ENCODE data around the gene COPA. TPM values are rescaled to one million over a fixed set of nuclear protein-coding genes. Genes with fewer than 3 reads are reported as not detected.
A peak's percentile ranks its signal among the peaks of the same experiment; 100 is the strongest.

The COPA gene
- polyA plus RNA-seq, 1 of the 3 experiments (the other 2 are of a cell fraction), result 91.4 TPM

DNA sequence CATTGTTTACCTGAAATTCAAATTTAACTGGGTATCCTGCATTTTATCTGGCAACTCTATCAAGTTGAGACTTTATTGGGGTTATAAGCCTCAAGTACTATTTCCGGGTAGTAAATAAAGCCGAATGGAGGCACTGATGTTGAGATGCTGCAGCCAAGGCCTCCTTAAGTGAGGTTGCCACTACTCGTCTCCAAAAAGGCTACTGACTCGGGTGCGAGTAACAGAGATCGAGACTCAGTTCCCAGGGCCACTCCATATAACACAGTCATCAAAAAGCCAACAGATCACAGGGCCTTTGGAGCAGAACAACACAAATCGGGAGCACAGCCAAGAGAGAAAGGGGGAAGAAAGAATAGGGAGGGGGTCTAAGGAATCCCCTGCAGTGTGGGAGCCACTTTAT is 524 bp downstream of the COPA start:
- Histone ChIP-seq H3K27ac (ENCODE audit: low read depth in 2 of 2, low read length in 1 of 2) (peak overlapping the region; percentile 87 to 89), H3F3A (replicated peaks; ENCODE audit: insufficient read depth) (no peaks in the 10 kb centered on the region), H4K20me1 (ENCODE audit: insufficient read depth) (peaks cover 41% of the 10 kb centered on the region), H2AFZ (ENCODE audit: low read depth) (peak overlapping the region; percentile 63), H3K4me1 (ENCODE audit: control insufficient read depth in 1 of 2, insufficient read depth in 2 of 2, low read depth in 1 of 2, low read length in 1 of 2) (peaks cover 5 to 15% of the 10 kb centered on the region in 2 experiments; a peak in 2 of 4 replicates), H3K9me2 (no peaks in the 10 kb centered on the region), H3K4me2 (peak overlapping the region; percentile 83), H3K36me3 (replicated peaks in 1 of 2; ENCODE audit: control insufficient read depth in 1 of 2, insufficient read depth in 2 of 2, low read length in 1 of 2) (peaks cover 46 to 49% of the 10 kb centered on the region in 2 experiments), H3K79me2 (ENCODE audit: insufficient read depth) (peaks cover 88% of the 10 kb centered on the region), H3K9ac (peak overlapping the region; percentile 98), H3K9me3 (no peaks in the 10 kb centered on the region), H3K27me3 (ENCODE audit: insufficient read depth) (no peaks in the 10 kb centered on the region), H3K4me3 (ENCODE audit: low read depth in 2 of 2, low read length in 1 of 2) (peak overlapping the region; percentile 94 to 98)
- WGBS (ENCODE audit: low lambda C conversion rate), result 1% methylated on average over 7 of the region's 7 CpGs
- no peak for DNase-seq
- TF ChIP-seq POLR2AphosphoS5 (IDR thresholded peaks at IDR 0.05; ENCODE audit: low read depth, low read length), result no peak
- TF ChIP-seq, protein P1, sequence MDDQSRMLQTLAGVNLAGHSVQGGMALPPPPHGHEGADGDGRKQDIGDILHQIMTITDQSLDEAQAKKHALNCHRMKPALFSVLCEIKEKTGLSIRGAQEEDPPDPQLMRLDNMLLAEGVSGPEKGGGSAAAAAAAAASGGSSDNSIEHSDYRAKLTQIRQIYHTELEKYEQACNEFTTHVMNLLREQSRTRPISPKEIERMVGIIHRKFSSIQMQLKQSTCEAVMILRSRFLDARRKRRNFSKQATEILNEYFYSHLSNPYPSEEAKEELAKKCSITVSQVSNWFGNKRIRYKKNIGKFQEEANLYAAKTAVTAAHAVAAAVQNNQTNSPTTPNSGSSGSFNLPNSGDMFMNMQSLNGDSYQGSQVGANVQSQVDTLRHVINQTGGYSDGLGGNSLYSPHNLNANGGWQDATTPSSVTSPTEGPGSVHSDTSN (IDR thresholded peaks at IDR 0.05), result no peak
- no peak for TF ChIP-seq NFIC (IDR thresholded peaks at IDR 0.05; ENCODE audit: borderline replicate concordance)
- TF ChIP-seq RXRA (IDR thresholded peaks at IDR 0.05; ENCODE audit: borderline replicate concordance, low read depth), result no peak
- no peak for TF ChIP-seq ELF1 (IDR thresholded peaks at IDR 0.05)
- no peak for TF ChIP-seq CHD2 (IDR thresholded peaks at IDR 0.05; ENCODE audit: low read length, partially characterized antibody)
- TF ChIP-seq, protein P2, sequence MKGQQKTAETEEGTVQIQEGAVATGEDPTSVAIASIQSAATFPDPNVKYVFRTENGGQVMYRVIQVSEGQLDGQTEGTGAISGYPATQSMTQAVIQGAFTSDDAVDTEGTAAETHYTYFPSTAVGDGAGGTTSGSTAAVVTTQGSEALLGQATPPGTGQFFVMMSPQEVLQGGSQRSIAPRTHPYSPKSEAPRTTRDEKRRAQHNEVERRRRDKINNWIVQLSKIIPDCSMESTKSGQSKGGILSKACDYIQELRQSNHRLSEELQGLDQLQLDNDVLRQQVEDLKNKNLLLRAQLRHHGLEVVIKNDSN (IDR thresholded peaks at IDR 0.05; ENCODE audit: borderline replicate concordance, low read depth), result no peak
- TF ChIP-seq, protein P3, sequence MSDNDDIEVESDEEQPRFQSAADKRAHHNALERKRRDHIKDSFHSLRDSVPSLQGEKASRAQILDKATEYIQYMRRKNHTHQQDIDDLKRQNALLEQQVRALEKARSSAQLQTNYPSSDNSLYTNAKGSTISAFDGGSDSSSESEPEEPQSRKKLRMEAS (IDR thresholded peaks at IDR 0.05; ENCODE audit: low read depth), result no peak
- TF ChIP-seq GATA2 (CRISPR knock-in tag; IDR thresholded peaks at IDR 0.05), result no peak
- TF ChIP-seq SMC3 (IDR thresholded peaks at IDR 0.05; ENCODE audit: low read depth, low read length), result no peak
- POLR2A ChIA-PET, result interaction anchor here (0.9 to 1.4 kb wide), 2 partner anchors 12 to 24 kb away, joined by 3 to 5 read pairs; partner anchors contain the start of gene NHLH1
- CTCF ChIA-PET, result interaction anchor here (0.6 to 1.4 kb wide), 3 partner anchors 34 to 74 kb away, joined by 3 to 4 read pairs (median 3); no protein-coding TSS in a partner anchor

DNA sequence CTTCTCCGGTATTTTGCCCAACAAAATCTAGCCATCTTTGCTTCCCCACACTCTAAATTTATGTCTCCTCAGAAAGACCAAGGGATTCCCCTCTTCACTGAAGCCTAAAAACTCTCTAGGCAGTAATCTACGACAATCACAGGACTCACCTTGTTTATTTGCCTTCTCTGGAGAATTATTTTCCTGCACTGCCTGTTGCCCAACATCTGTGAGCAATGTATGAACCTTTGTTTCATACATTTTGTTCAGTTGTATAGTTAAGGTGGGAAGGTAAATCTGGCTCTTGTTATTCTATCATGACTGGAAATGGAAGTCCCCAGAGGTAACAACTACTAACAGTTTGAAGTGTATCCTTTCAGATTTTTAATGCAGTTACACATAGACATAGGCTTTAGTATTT is 2.2 kb downstream of the COPA start:
- POLR2A ChIA-PET, result no interaction called here
- H3K27ac ChIP-seq (ENCODE audit: low read depth in 2 of 2, low read length in 1 of 2), result no peak overlapping the region
- no peak for TF ChIP-seq RFX5 (IDR thresholded peaks at IDR 0.05; ENCODE audit: low read length)
- no peak for TF ChIP-seq EP300 (IDR thresholded peaks at IDR 0.05; ENCODE audit: borderline replicate concordance in 1 of 2, low read depth in 1 of 2, low read length in 1 of 2)
- TF ChIP-seq, protein P3 (IDR thresholded peaks at IDR 0.05; ENCODE audit: low read depth), result no peak
- TF ChIP-seq CHD2 (IDR thresholded peaks at IDR 0.05; ENCODE audit: low read length, partially characterized antibody), result no peak
- no peaks in the 10 kb centered on the region for H3K9me2 ChIP-seq
- 89% methylated on average over 2 of the region's 2 CpGs for WGBS (ENCODE audit: low lambda C conversion rate)
- no peaks in the 10 kb centered on the region for H3K9me3 ChIP-seq
- peaks cover 97% of the 10 kb centered on the region for H3K79me2 ChIP-seq (ENCODE audit: insufficient read depth)
- H4K20me1 ChIP-seq (ENCODE audit: insufficient read depth), result peaks cover 52% of the 10 kb centered on the region
- CTCF ChIA-PET, result interaction anchor here (1.4 kb wide), 1 partner anchor 75 kb away, joined by 3 read pairs; no protein-coding TSS in a partner anchor
- peaks cover 5 to 15% of the 10 kb centered on the region in 2 experiments; a peak in 2 of 4 replicates for H3K4me1 ChIP-seq (ENCODE audit: control insufficient read depth in 1 of 2, insufficient read depth in 2 of 2, low read depth in 1 of 2, low read length in 1 of 2)
- peak overlapping the region; percentile 83 for H3K4me2 ChIP-seq
- peak overlapping the region; percentile 98; the same call in 1 of the 2 replicates for H3K9ac ChIP-seq
- H3K36me3 ChIP-seq (replicated peaks in 1 of 2; ENCODE audit: control insufficient read depth in 1 of 2, insufficient read depth in 2 of 2, low read length in 1 of 2), result peaks cover 50 to 52% of the 10 kb centered on the region in 2 experiments
- no peak for DNase-seq
- peaks cover 7% of the 10 kb centered on the region for H3F3A ChIP-seq (replicated peaks; ENCODE audit: insufficient read depth)
- no peak overlapping the region for H2AFZ ChIP-seq (ENCODE audit: low read depth)
- H3K27me3 ChIP-seq (ENCODE audit: insufficient read depth), result no peaks in the 10 kb centered on the region
- H3K4me3 ChIP-seq (ENCODE audit: low read depth in 2 of 2, low read length in 1 of 2), result peak overlapping the region in 1 of 2 experiments; percentile 94; a peak in 1 of 4 replicates
